Prostate gland (tissue), 2 donors: ENCODE results near the gene PSAPL1. TPM values are rescaled to one million over a fixed set of nuclear protein-coding genes. Genes with fewer than 3 reads are reported as not detected.

Source experiments
- DNase-seq: peaks from one replicate; pipeline ENCODE4 v3.0.0-alpha.2; 2019; ENCODE audit warnings: low spot score
- H3K27ac ChIP-seq, 2 donors: fragments of 200-600 bp; sonication (generic); 2 replicates each; pipeline ENCODE4 v1.5.1; 2017 to 2019
- H3K27me3 ChIP-seq: fragments of 200-600 bp; sonication (generic); replicated peaks from 2 replicates; pipeline ENCODE4 v1.5.1; 2019; ENCODE audit not compliant: insufficient read depth
- H3K36me3 ChIP-seq, 2 donors: fragments of 200-600 bp; sonication (generic); 1 replicate in 1 of 2; 2 replicates in 1 of 2; pipeline versions ENCODE4 v1.5.1 to v1.8.1; 2017 to 2019
- H3K4me1 ChIP-seq: fragments of 200-600 bp; sonication (generic); replicated peaks from 2 replicates; pipeline ENCODE4 v1.5.1; 2019
- H3K4me3 ChIP-seq, 2 donors: fragments of 200-600 bp; sonication (generic); 2 replicates each; pipeline ENCODE4 v1.5.1; 2017 to 2019
- H3K9me3 ChIP-seq: fragments of 200-600 bp; sonication (generic); 2 replicates; pipeline ENCODE4 v1.5.1; 2017
- CTCF ChIP-seq, 4 experiments: fragments of 200-600 bp in 2 of 4; fragments of 450-650 bp in 2 of 4; sonication (generic) in 2 of 4; IDR thresholded peaks; 1 replicate in 3 of 4; 2 replicates in 1 of 4; pipeline ENCODE4 v1.5.1; 2016 to 2019; ENCODE audit warnings: antibody characterized with exemption in 4 of 4, mild to moderate bottlenecking in 2 of 4, moderate library complexity in 2 of 4
- POLR2A ChIP-seq: fragments of 450-650 bp; IDR thresholded peaks from one replicate; pipeline ENCODE4 v1.6.1; 2016; ENCODE audit warnings: antibody characterized with exemption, mild to moderate bottlenecking
- POLR2AphosphoS5 ChIP-seq: sonication (generic); formaldehyde crosslinking; IDR thresholded peaks from one replicate; pipeline ENCODE4 v1.6.1; 2017; ENCODE audit warnings: antibody characterized with exemption
- WGBS: methylation state at CpG from one replicate; pipeline ENCODE4 v1.1.5; 2018; 5-methylcytosine and 5-hydroxymethylcytosine counted together
- intact Hi-C: fragments of 100-400 bp; cut with DNase I; formaldehyde crosslinking; loops from one replicate; pipeline ENCODE4 v1.14.2; 2022
- total RNA-seq, 2 donors: library from RNA; depleted of rRNA; stranded (reverse); fragments of >200 nt; gene quantifications; one replicate each; pipeline ENCODE4 v1.1.0, GENCODE V29; 2016

PSAPL1 gene
- total RNA-seq, 2 donors from 2014 or later = 0.05 to 12.9 TPM

GRCh38 chr4:7470522-7471128, 35.9 kb upstream of the PSAPL1 start:
- 94% methylated on average over 8 of the region's 8 CpGs for WGBS
- TF ChIP-seq POLR2A (no peak), CTCF (IDR thresholded peaks at IDR 0.05) (no peak), POLR2AphosphoS5 (no peak)
- intact Hi-C loops = no loop called here

GRCh38 chr4:7470111-7470510, 35.4 kb upstream of the PSAPL1 start:
- DNase-seq = no peak
- Histone ChIP-seq H3K9me3 (no peaks in the 10 kb centered on the region), H3K27me3 (peaks cover 2% of the 10 kb centered on the region), H3K4me3 (no peak overlapping the region), H3K36me3 (no peaks in the 10 kb centered on the region), H3K4me1 (no peaks in the 10 kb centered on the region), H3K27ac (no peak overlapping the region)
- intact Hi-C loops = no loop called here
- 85% methylated on average over 3 of the region's 3 CpGs for WGBS
- TF ChIP-seq POLR2AphosphoS5 (no peak), POLR2A (no peak), CTCF (IDR thresholded peaks at IDR 0.05) (no peak)

More at GRCh38 chr4:7470522-7471128, 35.9 kb upstream of the PSAPL1 start:
- DNase-seq = no peak
- no peaks in the 10 kb centered on the region for H3K9me3 ChIP-seq
- H3K4me1 ChIP-seq = no peaks in the 10 kb centered on the region
- no peak overlapping the region for H3K27ac ChIP-seq
- no peak overlapping the region for H3K4me3 ChIP-seq
- no peaks in the 10 kb centered on the region for H3K36me3 ChIP-seq
- peaks cover 2% of the 10 kb centered on the region for H3K27me3 ChIP-seq

- Histone ChIP-seq H3K4me3 (no peak overlapping the region), H3K4me1 (no peaks in the 10 kb centered on the region), H3K27me3 (peaks cover 2% of the 10 kb centered on the region), H3K36me3 (no peaks in the 10 kb centered on the region), H3K27ac (no peak overlapping the region), H3K9me3 (no peaks in the 10 kb centered on the region)
- TF ChIP-seq POLR2A (no peak), CTCF (IDR thresholded peaks at IDR 0.05) (no peak), POLR2AphosphoS5 (no peak)
- intact Hi-C loops = loop anchor here (10.0 kb wide), 1 partner anchor 274 kb away; the partner anchor contains the start of gene SORCS2
- no peak for DNase-seq
- 92% methylated on average over 4 of the region's 4 CpGs for WGBS
These were observed 34.3 kb upstream of the PSAPL1 start for GRCh38 chr4:7469023-7469422.

- 96% methylated on average over 7 of the region's 7 CpGs for WGBS
- no peak for TF ChIP-seq POLR2A
- no peak for TF ChIP-seq POLR2AphosphoS5
- TF ChIP-seq CTCF (IDR thresholded peaks at IDR 0.05) = no peak
- Histone ChIP-seq H3K27ac (no peak overlapping the region), H3K27me3 (peaks cover 2% of the 10 kb centered on the region), H3K4me3 (no peak overlapping the region), H3K36me3 (no peaks in the 10 kb centered on the region), H3K9me3 (no peaks in the 10 kb centered on the region), H3K4me1 (no peaks in the 10 kb centered on the region)
- intact Hi-C loops = loop anchor here (10.0 kb wide), 1 partner anchor 273 kb away; the partner anchor contains the start of gene SORCS2
- no peak for DNase-seq
These were observed 32.7 kb upstream of the PSAPL1 start for GRCh38 chr4:7467471-7467870.

- H3K4me3 ChIP-seq = no peak overlapping the region
- TF ChIP-seq POLR2AphosphoS5 (no peak), CTCF (IDR thresholded peaks at IDR 0.05) (no peak), POLR2A (no peak)
- H3K36me3 ChIP-seq = no peaks in the 10 kb centered on the region
- 89% methylated on average over 7 of the region's 7 CpGs for WGBS
- H3K9me3 ChIP-seq = no peaks in the 10 kb centered on the region
- no peak for DNase-seq
- intact Hi-C loops = loop anchor here (10.0 kb wide), 1 partner anchor 272 kb away; the partner anchor contains the start of gene SORCS2
- H3K27me3 ChIP-seq = peaks cover 2% of the 10 kb centered on the region
- no peaks in the 10 kb centered on the region for H3K4me1 ChIP-seq
- no peak overlapping the region for H3K27ac ChIP-seq
These were observed 32.2 kb upstream of the PSAPL1 start for GRCh38 chr4:7466904-7467303.
